A204.1 (cell line): ENCODE data around the gene FKBP4.

Experiments used
- FAIRE-seq: peaks from 2 replicates; lab custom pipeline; 2012; peaks lifted over from hg19 to GRCh38; lab: Jason Lieb, UNC

FKBP4 gene

GRCh38 chr12:2779281-2779680 lies 15.5 kb upstream of the FKBP4 start:
- FAIRE-seq = no peak

- FAIRE-seq = no peak
Observed at GRCh38 chr12:2783936-2784600, 10.7 kb upstream of the FKBP4 start.

- FAIRE-seq = no peak
Observed at GRCh38 chr12:2785017-2785416, 9.8 kb upstream of the FKBP4 start.

GRCh38 chr12:2791089-2791488 lies 3.7 kb upstream of the FKBP4 start:
- FAIRE-seq = no peak

GRCh38 chr12:2792671-2793500 lies 1.9 kb upstream of the FKBP4 start:
- FAIRE-seq = no peak

GRCh38 chr12:2793561-2793960 lies 1.2 kb upstream of the FKBP4 start:
- FAIRE-seq = no peak

- no peak for FAIRE-seq
Observed at GRCh38 chr12:2794191-2794735, 507 bp upstream of the FKBP4 start.

GRCh38 chr12:2795291-2796186 lies 769 bp downstream of the FKBP4 start:
- no peak for FAIRE-seq

- no peak for FAIRE-seq
Observed at GRCh38 chr12:2796187-2796666, 1.5 kb downstream of the FKBP4 start.

GRCh38 chr12:2797721-2798418 lies 3.1 kb downstream of the FKBP4 start:
- FAIRE-seq = no peak

- FAIRE-seq = no peak
Observed at GRCh38 chr12:2800046-2800570, 5.3 kb downstream of the FKBP4 start.

GRCh38 chr12:2801044-2801783 lies 6.4 kb downstream of the FKBP4 start:
- no peak for FAIRE-seq

- no peak for FAIRE-seq
Observed at GRCh38 chr12:2803635-2804392, 9.0 kb downstream of the FKBP4 start.

- FAIRE-seq = no peak
Observed at GRCh38 chr12:2804393-2805142, 9.8 kb downstream of the FKBP4 start.

- no peak for FAIRE-seq
Observed at GRCh38 chr12:2805143-2805520, 10.4 kb downstream of the FKBP4 start.

GRCh38 chr12:2806700-2807099 lies 11.9 kb downstream of the FKBP4 start:
- FAIRE-seq = no peak

GRCh38 chr12:2811801-2812200 lies 17.0 kb downstream of the FKBP4 start:
- no peak for FAIRE-seq

- FAIRE-seq = peak; percentile 94
Observed at GRCh38 chr12:2812290-2813213, 17.8 kb downstream of the FKBP4 start, which contains the start of gene ITFG2. Gene ITFG2 (plus strand): TSS chr12:2812668. CDS start chr12:2812761, 93 bp downstream.
